22Rv1 (cell line): Measurements from ENCODE around the gene USP35.

Experiments used
- CTCF ChIP-seq: fragments of 450-650 bp; IDR thresholded peaks from 2 replicates; pipeline ENCODE4 v1.5.1; 2017; ENCODE audit warnings: mild to moderate bottlenecking
- ZFX ChIP-seq: fragments of 450-650 bp; IDR thresholded peaks from 2 replicates; pipeline ENCODE4 v1.6.1; 2017; ENCODE audit warnings: antibody characterized with exemption, borderline replicate concordance

GRCh38 chr11:78261367-78261766, 72.6 kb downstream of the USP35 start:
- TF ChIP-seq CTCF (no peak), ZFX (no peak)
